DND-41 (cell line): ENCODE measurements around the gene RBM19.

Source experiments
- ATAC-seq: fragments of 200-7000 bp; cut with Tn5 transposase; 3 replicates; pipeline ENCODE4 v1.9.1; 2021; ENCODE audit warnings: low read depth; ENCODE audit not compliant: insufficient read depth
- DNase-seq: peaks from one replicate; pipeline ENCODE4 v3.0.0-alpha.2; 2020
- H2AFZ ChIP-seq: 2 replicates; pipeline ENCODE4 v1.6.0; 2012; ENCODE audit warnings: low read depth, low read length
- H3K27ac ChIP-seq: 2 replicates; pipeline ENCODE4 v1.5.1; 2012; ENCODE audit warnings: low read length, inconsistent platforms
- H3K27me3 ChIP-seq: fragments of 200-600 bp; sonication (generic); 2 replicates; pipeline ENCODE4 v1.6.0; 2012; ENCODE audit warnings: low read length, mild to moderate bottlenecking, inconsistent platforms; ENCODE audit not compliant: insufficient read depth, poor library complexity
- H3K36me3 ChIP-seq: 2 replicates; pipeline ENCODE4 v1.5.1; 2012; ENCODE audit warnings: low read length, inconsistent platforms; ENCODE audit not compliant: insufficient read depth
- H3K4me1 ChIP-seq: 2 replicates; pipeline ENCODE4 v1.5.1; 2012; ENCODE audit warnings: mild to moderate bottlenecking, low read length; ENCODE audit not compliant: insufficient read depth
- H3K4me2 ChIP-seq: 2 replicates; pipeline ENCODE4 v1.6.0; 2012; ENCODE audit warnings: mild to moderate bottlenecking, moderate library complexity, low read length, inconsistent platforms; ENCODE audit not compliant: insufficient read depth
- H3K4me3 ChIP-seq, 2 experiments: fragments of 200-600 bp in 1 of 2; shearing (Covaris generic) in 1 of 2; 2 replicates each; pipeline ENCODE4 v1.5.1; 2012 to 2016; ENCODE audit warnings: inconsistent platforms in 2 of 2, low read length in 2 of 2, mild to moderate bottlenecking in 2 of 2, low read depth in 1 of 2, moderate library complexity in 1 of 2
- H3K79me2 ChIP-seq: 2 replicates; pipeline ENCODE4 v1.6.0; 2012; ENCODE audit warnings: low read length, inconsistent platforms; ENCODE audit not compliant: insufficient read depth
- H3K9ac ChIP-seq: 2 replicates; pipeline ENCODE4 v1.6.0; 2012; ENCODE audit warnings: low read depth, mild to moderate bottlenecking, inconsistent platforms, low read length, moderate library complexity
- H3K9me3 ChIP-seq: 2 replicates; pipeline ENCODE4 v1.5.1; 2012; ENCODE audit warnings: low read length, moderate library complexity, mild to moderate bottlenecking, inconsistent platforms; ENCODE audit not compliant: insufficient read depth, severe bottlenecking
- H4K20me1 ChIP-seq: 2 replicates; pipeline ENCODE4 v1.6.0; 2012; ENCODE audit warnings: low read length; ENCODE audit not compliant: insufficient read depth
- CTCF ChIP-seq: IDR thresholded peaks from 2 replicates; pipeline ENCODE4 v1.5.1; 2012; ENCODE audit warnings: borderline replicate concordance, low read length, moderate library complexity, mild to moderate bottlenecking; ENCODE audit not compliant: poor library complexity, severe bottlenecking; ENCODE audit errors: extremely low read depth
- EZH2 ChIP-seq: IDR thresholded peaks from 3 replicates; pipeline ENCODE4 v1.6.1; 2012; ENCODE audit warnings: borderline replicate concordance, low read depth, mild to moderate bottlenecking, moderate library complexity, low read length, inconsistent platforms; ENCODE audit not compliant: severe bottlenecking

RBM19 gene

GRCh38 chr12:113803759-113804140, 162.4 kb downstream of the RBM19 start:
- Histone ChIP-seq H3K4me2 (no peak overlapping the region), H3K36me3 (no peaks in the 10 kb centered on the region), H3K27ac (no peak overlapping the region), H3K79me2 (no peaks in the 10 kb centered on the region), H3K4me1 (no peaks in the 10 kb centered on the region), H3K9ac (no peak overlapping the region), H3K4me3 (no peak overlapping the region), H3K27me3 (no peaks in the 10 kb centered on the region), H2AFZ (no peak overlapping the region), H3K9me3 (no peaks in the 10 kb centered on the region), H4K20me1 (no peaks in the 10 kb centered on the region; the same call in 1 of the 2 replicates)
- no peak for TF ChIP-seq EZH2
- TF ChIP-seq CTCF = no peak
- DNase-seq = no peak
- ATAC-seq = no peak

- Histone ChIP-seq H4K20me1 (no peaks in the 10 kb centered on the region; the same call in 1 of the 2 replicates), H3K79me2 (no peaks in the 10 kb centered on the region), H3K4me3 (no peak overlapping the region), H2AFZ (no peak overlapping the region), H3K27ac (no peak overlapping the region), H3K9ac (no peak overlapping the region), H3K9me3 (no peaks in the 10 kb centered on the region), H3K4me2 (no peak overlapping the region), H3K36me3 (no peaks in the 10 kb centered on the region), H3K4me1 (no peaks in the 10 kb centered on the region), H3K27me3 (no peaks in the 10 kb centered on the region)
- DNase-seq (no peak), ATAC-seq (no peak)
- TF ChIP-seq CTCF = no peak
- TF ChIP-seq EZH2 = no peak
These were observed 163.0 kb downstream of the RBM19 start for GRCh38 chr12:113802966-113803758.

GRCh38 chr12:113802000-113802749, 163.9 kb downstream of the RBM19 start:
- Histone ChIP-seq H4K20me1 (no peaks in the 10 kb centered on the region; the same call in 1 of the 2 replicates), H3K9ac (no peak overlapping the region), H3K27me3 (no peaks in the 10 kb centered on the region), H3K4me2 (no peak overlapping the region), H3K9me3 (no peaks in the 10 kb centered on the region), H3K27ac (no peak overlapping the region), H2AFZ (no peak overlapping the region), H3K36me3 (no peaks in the 10 kb centered on the region), H3K4me3 (no peak overlapping the region), H3K4me1 (no peaks in the 10 kb centered on the region), H3K79me2 (no peaks in the 10 kb centered on the region)
- TF ChIP-seq CTCF (no peak), EZH2 (no peak)
- ATAC-seq = no peak
- DNase-seq = no peak
